Measurements from ENCODE around the gene TMEM225B. TPM values are rescaled to one million over a fixed set of nuclear protein-coding genes. Genes with fewer than 3 reads are reported as not detected.

Gene TMEM225B
- total RNA-seq, 1 donor from 2014 or later = 0.91 TPM

DNA sequence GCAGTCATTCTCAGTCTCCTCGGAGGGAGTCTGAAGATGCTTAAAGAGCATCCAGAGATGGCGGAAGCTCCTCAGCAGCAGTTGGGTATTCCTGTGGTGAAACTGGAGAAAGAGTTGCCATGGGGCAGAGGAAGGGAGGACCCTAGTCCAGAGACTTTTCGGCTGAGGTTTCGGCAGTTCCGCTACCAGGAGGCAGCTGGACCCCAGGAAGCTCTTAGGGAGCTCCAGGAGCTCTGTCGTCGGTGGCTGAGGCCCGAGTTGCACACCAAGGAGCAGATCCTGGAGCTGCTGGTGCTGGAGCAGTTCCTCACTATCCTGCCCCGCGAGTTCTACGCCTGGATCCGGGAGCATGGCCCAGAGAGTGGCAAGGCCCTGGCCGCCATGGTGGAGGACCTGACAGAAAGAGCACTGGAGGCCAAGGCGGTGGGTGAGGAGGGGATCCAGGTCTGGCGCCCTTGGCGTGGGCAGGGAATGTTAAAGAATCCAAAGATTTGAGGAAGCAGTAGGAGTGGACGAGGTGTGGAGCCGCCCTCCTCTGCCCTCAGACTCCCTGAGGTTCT is 21.6 kb downstream of the TMEM225B start:
- Mint-ChIP-seq H3K36me3 (ENCODE audit: insufficient read depth) (peaks cover 23% of the 10 kb centered on the region), H3K4me3 (ENCODE audit: low read depth) (no peak overlapping the region), H3K27me3 (no peaks in the 10 kb centered on the region), H3K9me3 (ENCODE audit: low read depth) (no peaks in the 10 kb centered on the region), H3K4me1 (ENCODE audit: low read depth) (peaks cover 16% of the 10 kb centered on the region), H3K27ac (no peak overlapping the region)
- no peak for DNase-seq (ENCODE audit: low spot score, unreplicated experiment)
- TF ChIP-seq CTCF (IDR thresholded peaks at IDR 0.05; ENCODE audit: unreplicated experiment) = no peak

- H3K36me3 Mint-ChIP-seq (ENCODE audit: insufficient read depth) = peaks cover 35% of the 10 kb centered on the region
- TF ChIP-seq CTCF (IDR thresholded peaks at IDR 0.05; ENCODE audit: unreplicated experiment) = no peak
- H3K4me3 Mint-ChIP-seq (ENCODE audit: low read depth) = no peak overlapping the region
- no peak for DNase-seq (ENCODE audit: low spot score, unreplicated experiment)
- no peaks in the 10 kb centered on the region for H3K9me3 Mint-ChIP-seq (ENCODE audit: low read depth)
- H3K27me3 Mint-ChIP-seq = no peaks in the 10 kb centered on the region
- peaks cover 16% of the 10 kb centered on the region for H3K4me1 Mint-ChIP-seq (ENCODE audit: low read depth)
- peak overlapping the region; percentile 71 for H3K27ac Mint-ChIP-seq
Measured at GRCh38 chr7:99621271-99621670, 23.2 kb downstream of the TMEM225B start.

DNA sequence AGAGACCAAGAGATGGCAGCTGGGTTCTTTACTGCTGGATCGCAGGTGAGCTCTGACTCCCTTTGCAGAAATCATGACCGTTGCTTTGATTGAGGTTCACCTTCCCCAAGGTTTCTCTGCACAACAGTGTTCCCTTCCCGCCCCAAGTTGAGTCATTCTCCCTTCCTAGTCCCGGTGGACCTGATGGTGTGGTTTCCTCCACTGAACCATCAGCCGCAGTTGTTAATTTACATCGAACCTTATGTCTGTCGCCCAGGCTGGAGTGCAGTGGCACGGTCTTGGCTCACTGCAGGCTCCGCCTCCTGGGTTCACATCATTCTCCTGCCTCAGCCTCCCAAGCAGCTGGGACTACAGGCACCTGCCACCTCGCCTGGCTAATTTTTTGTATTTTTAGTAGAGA is 24.5 kb downstream of the TMEM225B start:
- no peak for TF ChIP-seq CTCF (IDR thresholded peaks at IDR 0.05; ENCODE audit: unreplicated experiment)
- H3K27me3 Mint-ChIP-seq = no peaks in the 10 kb centered on the region
- no peak for DNase-seq (ENCODE audit: low spot score, unreplicated experiment)
- H3K9me3 Mint-ChIP-seq (ENCODE audit: low read depth) = no peaks in the 10 kb centered on the region
- H3K4me1 Mint-ChIP-seq (ENCODE audit: low read depth) = peaks cover 10% of the 10 kb centered on the region
- no peak overlapping the region for H3K27ac Mint-ChIP-seq
- H3K36me3 Mint-ChIP-seq (ENCODE audit: insufficient read depth) = peaks cover 42% of the 10 kb centered on the region
- H3K4me3 Mint-ChIP-seq (ENCODE audit: low read depth) = no peak overlapping the region

DNA sequence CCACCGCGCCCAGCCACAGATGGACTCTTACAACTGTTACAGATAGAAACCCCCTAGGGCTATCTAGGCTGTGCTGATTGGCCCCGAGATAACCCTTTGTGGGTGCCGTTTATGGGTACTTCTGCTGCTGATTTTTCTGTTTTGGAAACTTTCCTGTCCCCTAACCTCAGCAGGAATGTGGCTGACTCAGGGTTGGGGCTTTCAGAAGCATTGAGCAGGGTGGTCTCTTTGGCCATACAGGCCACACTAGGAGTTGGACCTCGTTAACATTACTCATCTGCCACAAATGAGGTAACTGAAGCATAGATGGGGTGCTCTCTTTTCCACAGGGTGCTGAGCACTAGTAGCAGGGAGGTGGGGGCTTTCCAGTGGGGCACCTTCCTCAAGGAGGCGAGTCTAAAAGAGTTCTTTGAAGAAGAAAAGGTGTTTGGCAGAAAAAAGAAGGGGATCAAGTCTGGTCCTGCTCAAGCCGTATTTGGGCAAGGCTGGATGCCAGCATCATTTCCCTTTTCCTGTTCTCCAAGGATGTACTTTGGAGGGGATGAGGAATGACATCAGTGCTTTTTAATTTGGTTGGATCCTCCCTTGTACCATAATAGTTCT is 25.1 kb downstream of the TMEM225B start:
- H3K27ac Mint-ChIP-seq = peak overlapping the region; percentile 12
- no peak for TF ChIP-seq CTCF (IDR thresholded peaks at IDR 0.05; ENCODE audit: unreplicated experiment)

DNA sequence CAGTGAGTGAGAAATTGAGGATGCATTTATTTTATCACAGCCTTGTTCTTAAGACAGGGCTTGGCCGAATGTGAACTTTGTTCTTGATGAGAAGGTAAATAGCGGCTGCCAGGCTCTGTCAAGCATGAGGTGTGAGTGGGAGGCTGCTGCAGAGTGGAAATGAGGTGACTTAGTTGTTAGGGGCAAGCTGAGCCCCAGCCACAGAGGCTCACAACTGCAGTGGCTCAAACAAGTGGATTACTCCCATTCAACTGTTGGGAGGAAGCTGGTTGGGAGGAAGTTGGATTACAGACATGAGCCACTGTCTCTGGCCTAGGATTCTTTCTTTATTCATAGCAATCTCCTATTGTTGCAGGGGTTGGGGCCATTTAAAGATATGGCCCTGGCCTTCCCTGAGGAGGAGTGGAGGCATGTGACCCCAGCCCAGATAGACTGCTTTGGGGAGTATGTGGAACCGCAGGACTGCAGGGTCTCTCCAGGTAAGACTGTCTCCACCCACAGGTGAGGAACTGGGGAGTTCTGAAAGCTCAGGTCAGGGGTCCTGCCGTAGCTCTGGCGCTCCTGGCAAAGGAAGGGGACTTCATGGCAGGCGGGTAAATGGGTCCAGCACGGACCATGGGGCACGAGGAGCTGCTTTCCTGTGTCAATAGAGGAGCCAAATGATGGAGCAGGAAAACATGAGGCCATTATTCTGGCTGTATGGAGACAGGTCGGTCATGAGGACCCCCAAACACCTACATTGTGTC is 25.8 kb downstream of the TMEM225B start:
- no peak overlapping the region for H3K4me3 Mint-ChIP-seq (ENCODE audit: low read depth)
- TF ChIP-seq CTCF (IDR thresholded peaks at IDR 0.05; ENCODE audit: unreplicated experiment) = no peak
- H3K36me3 Mint-ChIP-seq (ENCODE audit: insufficient read depth) = peaks cover 43% of the 10 kb centered on the region
- no peaks in the 10 kb centered on the region for H3K27me3 Mint-ChIP-seq
- H3K9me3 Mint-ChIP-seq (ENCODE audit: low read depth) = no peaks in the 10 kb centered on the region
- H3K27ac Mint-ChIP-seq = no peak overlapping the region
- DNase-seq (ENCODE audit: low spot score, unreplicated experiment) = no peak
- H3K4me1 Mint-ChIP-seq (ENCODE audit: low read depth) = peaks cover 2% of the 10 kb centered on the region

More for the DNA sequence above, 25.1 kb downstream of the TMEM225B start:
- no peak overlapping the region for H3K4me3 Mint-ChIP-seq (ENCODE audit: low read depth)
- H3K36me3 Mint-ChIP-seq (ENCODE audit: insufficient read depth) = peaks cover 43% of the 10 kb centered on the region
- H3K9me3 Mint-ChIP-seq (ENCODE audit: low read depth) = no peaks in the 10 kb centered on the region
- H3K4me1 Mint-ChIP-seq (ENCODE audit: low read depth) = peaks cover 4% of the 10 kb centered on the region
- DNase-seq (ENCODE audit: low spot score, unreplicated experiment) = no peak
- H3K27me3 Mint-ChIP-seq = no peaks in the 10 kb centered on the region

Data from progenitor cell of endocrine pancreas (in vitro differentiated cells).